C4-2B (cell line): Measurements from ENCODE around the gene OTULIN.

Experiments
- H3K27ac ChIP-seq: fragments of 450-650 bp; 2 replicates; pipeline ENCODE4 v1.5.1; 2017
- ZFX ChIP-seq: fragments of 450-650 bp; IDR thresholded peaks from 2 replicates; pipeline ENCODE4 v1.6.1; 2017
- TF ChIP-seq, protein P1 (sequence below): fragments of 450-650 bp; conservative IDR thresholded peaks from 2 replicates; pipeline ENCODE4 v1.5.1; 2017; ENCODE audit warnings: mild to moderate bottlenecking

Gene OTULIN

DNA sequence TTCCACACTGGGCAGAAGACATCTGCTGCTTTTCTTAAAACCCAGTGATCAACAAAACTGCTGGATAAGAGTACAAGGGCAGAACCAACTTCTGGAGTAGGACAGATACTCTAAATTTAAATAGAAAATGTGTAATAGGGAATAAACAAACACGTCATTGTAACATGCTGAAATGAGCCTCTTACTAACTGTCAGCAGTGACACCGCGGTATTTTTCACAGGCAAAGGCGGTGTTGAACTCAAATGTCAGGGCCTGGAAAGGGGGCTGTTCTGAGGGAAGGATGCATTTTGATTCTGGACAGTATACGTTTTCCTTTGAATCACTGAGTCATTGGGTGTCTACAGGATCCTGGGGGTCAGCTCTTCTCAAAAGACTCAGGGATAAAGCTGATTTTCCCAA, 73.5 kb downstream of the OTULIN start:
- H3K27ac ChIP-seq: no peak overlapping the region
- TF ChIP-seq ZFX: no peak
- TF ChIP-seq, protein P1, sequence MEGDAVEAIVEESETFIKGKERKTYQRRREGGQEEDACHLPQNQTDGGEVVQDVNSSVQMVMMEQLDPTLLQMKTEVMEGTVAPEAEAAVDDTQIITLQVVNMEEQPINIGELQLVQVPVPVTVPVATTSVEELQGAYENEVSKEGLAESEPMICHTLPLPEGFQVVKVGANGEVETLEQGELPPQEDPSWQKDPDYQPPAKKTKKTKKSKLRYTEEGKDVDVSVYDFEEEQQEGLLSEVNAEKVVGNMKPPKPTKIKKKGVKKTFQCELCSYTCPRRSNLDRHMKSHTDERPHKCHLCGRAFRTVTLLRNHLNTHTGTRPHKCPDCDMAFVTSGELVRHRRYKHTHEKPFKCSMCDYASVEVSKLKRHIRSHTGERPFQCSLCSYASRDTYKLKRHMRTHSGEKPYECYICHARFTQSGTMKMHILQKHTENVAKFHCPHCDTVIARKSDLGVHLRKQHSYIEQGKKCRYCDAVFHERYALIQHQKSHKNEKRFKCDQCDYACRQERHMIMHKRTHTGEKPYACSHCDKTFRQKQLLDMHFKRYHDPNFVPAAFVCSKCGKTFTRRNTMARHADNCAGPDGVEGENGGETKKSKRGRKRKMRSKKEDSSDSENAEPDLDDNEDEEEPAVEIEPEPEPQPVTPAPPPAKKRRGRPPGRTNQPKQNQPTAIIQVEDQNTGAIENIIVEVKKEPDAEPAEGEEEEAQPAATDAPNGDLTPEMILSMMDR: no peak

DNA sequence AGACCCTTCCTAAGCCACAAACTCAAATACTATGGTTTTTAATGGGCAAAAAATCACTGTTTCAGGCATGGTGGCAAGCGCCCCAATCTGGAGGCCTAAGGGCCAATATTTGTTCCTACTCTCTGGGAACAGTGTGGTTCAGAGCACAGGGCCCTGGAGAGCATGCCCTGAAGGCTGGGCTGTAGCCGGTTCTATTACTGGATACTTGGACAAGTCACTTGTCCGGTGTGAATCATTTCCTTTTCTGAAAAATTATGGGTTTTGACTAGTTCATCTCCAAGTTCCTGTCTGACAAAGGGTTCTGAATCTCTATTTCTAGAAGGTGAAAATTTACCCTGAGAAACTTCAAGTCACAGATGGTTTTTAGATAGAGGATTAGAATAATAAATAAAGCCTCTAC, 75.0 kb downstream of the OTULIN start:
- TF ChIP-seq ZFX: no peak
- TF ChIP-seq, protein P1: no peak
- H3K27ac ChIP-seq: no peak overlapping the region

DNA sequence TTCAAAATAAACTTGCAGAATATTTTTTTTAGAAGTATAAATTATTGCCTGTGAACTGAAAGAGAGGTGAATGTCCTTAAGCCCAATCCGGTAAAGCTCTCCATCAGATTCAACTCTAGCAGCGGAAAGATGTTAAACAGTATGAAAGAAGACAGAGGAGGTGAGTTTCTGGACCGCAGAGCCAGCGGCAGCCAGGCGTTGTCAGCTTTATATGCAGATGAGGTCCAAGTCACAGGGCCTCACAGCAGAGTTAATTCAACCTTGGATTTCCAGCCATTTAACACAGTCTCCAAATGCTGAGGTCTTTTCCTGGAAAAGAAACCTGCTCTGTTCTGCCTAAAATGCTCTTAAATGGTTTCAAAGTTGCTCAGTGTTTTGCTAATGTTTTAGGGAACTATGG, 75.5 kb downstream of the OTULIN start:
- no peak for TF ChIP-seq ZFX
- TF ChIP-seq, protein P1: no peak
- no peak overlapping the region for H3K27ac ChIP-seq

DNA sequence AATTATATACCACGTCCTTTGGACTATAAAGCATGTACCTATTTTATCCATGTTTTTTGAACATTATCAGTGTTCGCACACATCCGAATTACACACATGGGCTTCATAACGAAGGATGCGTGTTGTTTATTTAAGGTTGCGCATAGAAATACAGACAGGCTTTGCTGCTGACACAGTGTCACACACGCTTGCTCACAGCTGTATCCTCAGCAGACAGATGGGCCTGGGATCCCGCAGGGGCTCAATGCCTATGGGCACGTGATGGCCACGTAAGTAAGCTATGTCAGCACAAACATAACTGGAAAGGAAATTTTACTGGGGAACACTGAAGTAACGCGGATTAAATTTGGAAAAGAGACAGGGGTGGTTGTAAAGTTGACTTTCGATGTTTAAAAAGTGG, 76.6 kb downstream of the OTULIN start:
- no peak overlapping the region for H3K27ac ChIP-seq
- TF ChIP-seq, protein P1: no peak
- TF ChIP-seq ZFX: no peak

DNA sequence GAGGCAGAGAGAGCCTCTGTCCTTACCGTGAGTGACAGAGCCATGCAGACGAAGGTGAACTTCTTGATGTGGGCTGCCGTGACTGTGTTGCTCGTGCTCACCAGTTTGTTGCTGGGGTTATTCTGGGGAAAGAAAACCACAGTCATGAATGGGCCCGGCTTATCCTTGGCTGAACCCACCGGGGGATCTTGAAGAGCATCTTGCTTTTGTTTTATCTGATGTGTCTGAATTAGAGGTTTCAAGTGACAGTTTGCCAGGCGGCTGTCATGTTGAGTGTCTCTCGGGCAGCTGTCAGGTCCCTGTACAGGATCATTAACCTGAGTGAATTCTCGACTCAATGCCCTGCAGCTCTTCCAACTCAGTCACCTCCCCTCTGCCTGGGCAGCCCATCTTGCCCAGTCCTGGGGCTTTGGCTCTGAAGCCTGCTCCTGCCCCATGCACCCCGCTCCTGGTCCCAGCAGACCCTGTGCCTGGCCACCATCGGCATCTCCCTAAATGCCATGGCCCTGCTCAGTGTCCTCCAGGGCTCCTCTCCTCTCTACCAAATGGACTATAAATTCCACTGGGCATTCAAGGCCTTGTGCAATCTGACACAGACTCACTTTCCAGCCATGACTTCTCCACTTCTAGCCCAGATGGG, 77.4 kb downstream of the OTULIN start:
- no peak for TF ChIP-seq ZFX
- TF ChIP-seq, protein P1: no peak
- H3K27ac ChIP-seq: no peak overlapping the region

DNA sequence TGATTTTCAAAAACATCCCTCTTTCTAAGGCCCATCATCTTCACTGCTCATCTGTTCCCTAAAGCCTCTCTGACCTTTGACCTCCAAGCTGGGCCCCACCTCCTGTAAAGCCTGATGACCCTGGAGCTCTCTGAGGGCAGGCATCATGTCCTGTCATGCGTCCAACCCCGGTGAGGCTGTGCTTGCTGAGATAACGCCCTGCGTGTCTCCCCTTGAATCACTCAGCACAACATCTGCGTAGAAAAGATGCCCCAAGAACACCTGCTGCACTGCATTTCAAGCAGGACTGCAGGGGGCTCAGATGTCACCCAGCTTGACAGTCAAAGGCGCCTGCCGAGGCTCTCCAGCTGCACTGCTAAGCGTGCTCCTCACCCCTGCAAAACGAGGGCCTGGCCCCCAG, 78.0 kb downstream of the OTULIN start:
- TF ChIP-seq ZFX: no peak
- H3K27ac ChIP-seq: no peak overlapping the region

DNA sequence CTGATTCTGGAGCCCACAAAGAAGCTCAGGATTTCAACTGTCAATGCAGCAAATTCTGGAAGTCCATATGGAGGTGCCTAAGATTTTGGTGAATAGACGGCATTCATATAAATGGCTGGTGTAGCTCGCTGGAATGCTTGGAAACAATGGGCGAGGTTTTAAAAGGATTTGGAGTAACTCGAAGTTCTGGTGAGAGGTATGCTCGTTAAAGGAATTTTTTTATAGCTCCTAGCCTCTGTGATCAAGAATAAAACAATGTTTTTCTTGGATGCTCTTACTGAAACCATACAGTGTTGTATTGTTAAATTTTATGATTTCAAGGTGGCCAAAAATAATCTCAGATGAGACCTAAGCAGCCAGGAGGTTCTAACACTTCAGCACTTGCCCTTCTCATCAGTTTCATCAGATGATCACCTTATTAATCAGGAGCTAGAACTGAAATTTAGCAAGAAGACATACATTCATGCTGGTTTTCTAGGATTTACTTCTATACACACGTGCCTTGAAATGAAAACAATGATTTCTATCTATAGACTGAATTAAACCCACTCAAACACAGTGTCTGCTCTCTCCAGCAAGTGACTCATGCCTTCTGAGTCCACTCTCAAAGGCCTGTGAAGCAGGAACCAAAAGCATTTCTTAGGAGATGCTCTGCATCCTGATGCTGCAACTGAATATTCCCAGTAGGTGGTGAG, 79.2 kb downstream of the OTULIN start:
- TF ChIP-seq, protein P1: no peak
- no peak for TF ChIP-seq ZFX
- no peak overlapping the region for H3K27ac ChIP-seq
